ENCODE data around the gene RUFY4. TPM values are rescaled to one million over a fixed set of nuclear protein-coding genes. Genes with fewer than 3 reads are reported as not detected.
"Not testable (repeated sequence)": the region's sequence is repeated elsewhere in the genome, so short reads cannot be mapped to it uniquely, and the experiment has no call there.

Gene RUFY4
- total RNA-seq, 1 experiment from 2014 or later = 1.3 TPM

DNA sequence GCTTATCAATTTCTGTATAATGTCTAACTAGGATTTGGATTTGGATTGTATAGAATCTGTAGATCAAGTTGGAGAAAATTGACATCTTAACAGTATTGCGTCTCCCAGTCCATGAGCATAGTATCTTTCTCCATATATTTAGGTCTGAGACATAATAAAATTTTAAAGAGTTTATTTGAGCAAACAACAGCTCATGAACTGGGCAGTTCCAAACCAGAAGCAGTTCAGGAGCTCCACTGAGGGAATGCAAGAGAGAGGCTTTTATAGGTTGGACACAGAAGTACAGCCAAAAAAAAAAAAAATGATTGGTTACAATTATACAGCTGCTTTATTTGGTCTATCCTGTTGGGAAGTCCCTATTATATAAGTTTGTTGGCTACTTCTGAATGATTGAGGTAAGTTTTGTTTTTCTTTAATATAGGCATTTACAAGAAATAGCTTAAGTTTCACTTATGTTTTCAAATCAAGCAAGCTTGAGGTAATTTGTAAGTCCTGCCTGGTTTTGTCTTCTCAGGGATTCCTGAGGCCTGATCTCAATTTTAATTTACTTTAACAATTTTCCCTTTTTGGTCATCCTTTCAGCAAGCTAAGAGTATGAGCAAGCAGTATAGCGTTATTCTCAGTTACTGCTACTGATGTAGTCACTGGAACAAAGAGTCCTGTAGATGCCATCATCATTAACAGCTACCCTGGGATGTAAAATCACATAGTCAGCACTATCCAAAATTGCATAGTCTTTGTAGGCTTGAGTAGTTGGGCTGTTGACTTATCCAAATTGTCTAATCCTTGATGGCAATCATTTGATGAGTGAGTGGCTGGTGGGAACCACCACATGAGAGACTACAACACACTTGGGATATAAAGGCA lies 27.5 kb upstream of the RUFY4 start:
- Histone ChIP-seq H3K27ac (ENCODE audit: low read depth, low read length, poor library complexity, severe bottlenecking) (no peak overlapping the region), H3K36me3 (ENCODE audit: insufficient read depth, low read length, poor library complexity, severe bottlenecking) (no peaks in the 10 kb centered on the region), H3K9me3 (ENCODE audit: low read depth, low read length, poor library complexity, severe bottlenecking) (peaks cover 6% of the 10 kb centered on the region), H3K4me1 (ENCODE audit: insufficient read depth, low read length, poor library complexity, severe bottlenecking) (no peaks in the 10 kb centered on the region), H3K27me3 (replicated peaks; ENCODE audit: insufficient read depth, low read depth, low read length, poor library complexity) (peaks cover 4% of the 10 kb centered on the region), H3K4me3 (ENCODE audit: low read depth, low read length, poor library complexity, severe bottlenecking) (no peak overlapping the region)
- TF ChIP-seq CTCF (conservative IDR thresholded peaks at IDR 0.05; ENCODE audit: low read depth, low read length) = no peak
- TF ChIP-seq EZH2 (IDR thresholded peaks at IDR 0.05; ENCODE audit: borderline replicate concordance, low read depth, low read length, poor library complexity, severe bottlenecking) = no peak
- intact Hi-C loops (cut with micrococcal nuclease; ENCODE audit: unreplicated experiment) = no loop called here
- no peak for DNase-seq (ENCODE audit: low spot score)
- CTCF ChIA-PET = no interaction called here
- POLR2A ChIA-PET (ENCODE audit: low non-redundant PET) = no interaction called here
- BruUV-seq (replicated peaks) = no TSS peak

- intact Hi-C loops (cut with micrococcal nuclease; ENCODE audit: unreplicated experiment) = no loop called here
- BruUV-seq (replicated peaks) = no TSS peak
- Histone ChIP-seq H3K4me3 (ENCODE audit: low read depth, low read length, poor library complexity, severe bottlenecking) (no peak overlapping the region), H3K27ac (ENCODE audit: low read depth, low read length, poor library complexity, severe bottlenecking) (no peak overlapping the region), H3K27me3 (replicated peaks; ENCODE audit: insufficient read depth, low read depth, low read length, poor library complexity) (peaks cover 4% of the 10 kb centered on the region), H3K9me3 (ENCODE audit: low read depth, low read length, poor library complexity, severe bottlenecking) (peaks cover 6% of the 10 kb centered on the region), H3K4me1 (ENCODE audit: insufficient read depth, low read length, poor library complexity, severe bottlenecking) (no peaks in the 10 kb centered on the region), H3K36me3 (ENCODE audit: insufficient read depth, low read length, poor library complexity, severe bottlenecking) (no peaks in the 10 kb centered on the region)
- TF ChIP-seq EZH2 (IDR thresholded peaks at IDR 0.05; ENCODE audit: borderline replicate concordance, low read depth, low read length, poor library complexity, severe bottlenecking) (no peak), CTCF (conservative IDR thresholded peaks at IDR 0.05; ENCODE audit: low read depth, low read length) (no peak)
- DNase-seq (ENCODE audit: low spot score) = no peak
- ChIA-PET CTCF (no interaction called here), POLR2A (ENCODE audit: low non-redundant PET) (no interaction called here)
Observed at GRCh38 chr2:218043100-218043499, 26.0 kb upstream of the RUFY4 start.

DNA sequence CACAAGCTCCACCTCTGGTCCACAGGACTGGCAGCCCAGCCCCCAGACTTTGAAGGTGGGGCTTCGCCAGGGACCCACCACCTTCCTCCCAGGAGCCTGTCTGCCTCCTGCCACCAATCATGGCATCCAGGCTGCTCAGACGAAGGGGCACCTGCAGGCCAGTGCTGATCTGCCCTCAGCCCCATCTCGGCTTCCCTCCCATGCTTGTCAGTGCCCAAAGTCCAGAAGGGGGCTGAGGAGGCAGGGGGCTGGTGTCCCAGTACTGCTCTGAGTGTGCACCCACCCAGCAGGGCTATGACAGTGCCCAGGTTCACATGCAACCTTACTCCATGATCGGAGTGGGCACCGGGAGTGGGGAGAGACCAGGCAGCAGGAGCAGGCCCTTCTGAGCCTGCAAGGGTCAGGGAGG lies 25.3 kb upstream of the RUFY4 start:
- CTCF ChIA-PET = no interaction called here
- intact Hi-C loops (cut with micrococcal nuclease; ENCODE audit: unreplicated experiment) = no loop called here

DNA sequence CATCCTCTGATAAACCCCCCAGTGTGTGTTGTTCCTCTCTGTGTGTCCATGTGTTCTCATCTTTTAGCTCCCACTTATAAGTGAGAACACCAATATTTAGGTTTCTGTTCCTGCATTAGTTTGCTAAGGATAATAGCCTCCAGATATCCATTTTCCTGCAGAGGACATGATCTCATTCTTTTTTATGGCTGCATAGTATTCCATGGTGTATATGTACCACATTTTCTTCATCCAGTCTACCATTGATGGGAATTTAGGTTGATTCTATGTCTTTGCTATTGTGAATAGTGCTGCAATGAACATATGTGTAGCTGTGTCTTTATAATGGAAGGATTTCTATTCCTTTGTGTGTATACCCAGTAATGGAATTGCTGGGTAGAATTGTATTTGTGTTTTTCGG lies 24.5 kb upstream of the RUFY4 start:
- DNase-seq (ENCODE audit: low spot score); H3K27ac ChIP-seq (ENCODE audit: low read depth, low read length, poor library complexity, severe bottlenecking); H3K27me3 ChIP-seq (replicated peaks; ENCODE audit: insufficient read depth, low read depth, low read length, poor library complexity); H3K9me3 ChIP-seq (ENCODE audit: low read depth, low read length, poor library complexity, severe bottlenecking); BruUV-seq (replicated peaks); H3K4me3 ChIP-seq (ENCODE audit: low read depth, low read length, poor library complexity, severe bottlenecking); intact Hi-C loops (cut with micrococcal nuclease; ENCODE audit: unreplicated experiment); H3K4me1 ChIP-seq (ENCODE audit: insufficient read depth, low read length, poor library complexity, severe bottlenecking); POLR2A ChIA-PET (ENCODE audit: low non-redundant PET); H3K36me3 ChIP-seq (ENCODE audit: insufficient read depth, low read length, poor library complexity, severe bottlenecking): not testable (repeated sequence)
- CTCF ChIA-PET = interaction anchor here (0.6 kb wide), 1 partner anchor 1048 kb away, joined by 5 read pairs; no protein-coding TSS in a partner anchor

More for the DNA sequence above, 25.3 kb upstream of the RUFY4 start:
- BruUV-seq (replicated peaks) = no TSS peak
- H3K27ac ChIP-seq (ENCODE audit: low read depth, low read length, poor library complexity, severe bottlenecking) = no peak overlapping the region
- H3K36me3 ChIP-seq (ENCODE audit: insufficient read depth, low read length, poor library complexity, severe bottlenecking) = no peaks in the 10 kb centered on the region
- H3K9me3 ChIP-seq (ENCODE audit: low read depth, low read length, poor library complexity, severe bottlenecking) = peaks cover 6% of the 10 kb centered on the region
- H3K4me3 ChIP-seq (ENCODE audit: low read depth, low read length, poor library complexity, severe bottlenecking) = no peak overlapping the region
- no peak for DNase-seq (ENCODE audit: low spot score)
- H3K27me3 ChIP-seq (replicated peaks; ENCODE audit: insufficient read depth, low read depth, low read length, poor library complexity) = peaks cover 2% of the 10 kb centered on the region
- TF ChIP-seq CTCF (conservative IDR thresholded peaks at IDR 0.05; ENCODE audit: low read depth, low read length) = no peak
- POLR2A ChIA-PET (ENCODE audit: low non-redundant PET) = no interaction called here
- H3K4me1 ChIP-seq (ENCODE audit: insufficient read depth, low read length, poor library complexity, severe bottlenecking) = no peaks in the 10 kb centered on the region
